Right renal cortex interstitium (tissue), 3 donors: ENCODE measurements around the gene SPG21. TPM values are rescaled to one million over a fixed set of nuclear protein-coding genes. Genes with fewer than 3 reads are reported as not detected.

Source experiments
- polyA plus RNA-seq, 3 donors: library from polyadenylated mRNA; unstranded; fragments of 120-200 nt; gene quantifications; one replicate each; pipeline ENCODE4 v1.2.1, GENCODE V29; 2013; ENCODE audit not compliant: insufficient read length in 3 of 3

Gene SPG21
- polyA plus RNA-seq, 3 donors = 106 to 119 (median 107) TPM

Other genes starting within 250 kb of the SPG21 start
- gene RBPMS2, start 214.3 kb downstream of the SPG21 start, polyA plus RNA-seq = 10 to 100 TPM in 2 of 3 donors, 1 to 10 TPM in 1; 9.5 to 10.5 (median 10.4) TPM
- gene PIF1, start 164.3 kb downstream of the SPG21 start, polyA plus RNA-seq = 1 to 10 TPM; 5.7 to 8.1 (median 6.8) TPM
- gene PLEKHO2, start 148.0 kb downstream of the SPG21 start, polyA plus RNA-seq = 10 to 100 TPM; 14.5 to 17.5 (median 16.0) TPM
- 1 to 10 TPM; 4.4 to 4.5 (median 4.4) TPM for gene ANKDD1A, start 78.0 kb downstream of the SPG21 start, polyA plus RNA-seq
- gene MTFMT, start 39.7 kb upstream of the SPG21 start, polyA plus RNA-seq = 10 to 100 TPM; 14.9 to 15.6 (median 15.4) TPM
- 10 to 100 TPM; 10.1 to 13.2 (median 11.8) TPM for gene SLC51B, start 55.5 kb upstream of the SPG21 start, polyA plus RNA-seq
- gene RASL12, start 78.1 kb upstream of the SPG21 start, polyA plus RNA-seq = 1 to 10 TPM; 5.9 to 7.8 (median 6.5) TPM
- under 1 TPM; 0.06 to 0.07 (median 0.07) TPM for gene KBTBD13, start 86.8 kb upstream of the SPG21 start, polyA plus RNA-seq
- gene UBAP1L, start 125.3 kb upstream of the SPG21 start, polyA plus RNA-seq = 1 to 10 TPM; 2.2 to 3.1 (median 2.6) TPM
- gene PDCD7, start 143.9 kb upstream of the SPG21 start, polyA plus RNA-seq = 10 to 100 TPM; 30.1 to 34.4 (median 31.9) TPM
- 10 to 100 TPM; 68.1 to 81.5 (median 75.1) TPM for gene CLPX, start 195.4 kb upstream of the SPG21 start, polyA plus RNA-seq
- 1 to 10 TPM; 2.8 to 3.3 (median 3.3) TPM for gene CILP, start 221.6 kb upstream of the SPG21 start, polyA plus RNA-seq